H1 (cell line): ENCODE data around the gene RAD51D. TPM values are rescaled to one million over a fixed set of nuclear protein-coding genes. Genes with fewer than 3 reads are reported as not detected.

Experiments used
- CTCF ChIA-PET: fragments of 300-600 bp; sonication (Branson Sonifier 250); formaldehyde crosslinking; loops from one replicate; lab custom pipeline; 2021; ENCODE audit not compliant: partially characterized antibody; lab: Charles Lee
- POLR2A ChIA-PET: fragments of 300-600 bp; sonication (Branson Sonifier 250); formaldehyde crosslinking; loops from one replicate; lab custom pipeline; 2021; ENCODE audit warnings: inconsistent platforms; ENCODE audit not compliant: partially characterized antibody; lab: Charles Lee
- DNase-seq, 2 experiments: peaks; one replicate each; pipeline versions ENCODE4 v3.0.0 to v3.0.0-alpha.2; 2010 to 2022; ENCODE audit warnings: low spot score in 2 of 2, low read depth in 1 of 2, mixed read lengths in 1 of 2
- FAIRE-seq: peaks from 2 replicates; lab custom pipeline; 2011; peaks lifted over from hg19 to GRCh38; lab: Jason Lieb, UNC
- H2AFZ ChIP-seq: 2 replicates; pipeline ENCODE4 v1.8.1; 2012; ENCODE audit warnings: low read length, inconsistent platforms
- H2AK5ac ChIP-seq: 2 replicates; pipeline ENCODE4 v1.6.1; 2013; ENCODE audit warnings: low read depth, low read length
- H2BK120ac ChIP-seq: replicated peaks from 2 replicates; pipeline ENCODE3; 2013; ENCODE audit warnings: low read depth, low read length, inconsistent platforms
- H2BK12ac ChIP-seq: 2 replicates; pipeline ENCODE4 v1.6.1; 2013; ENCODE audit warnings: low read depth, low read length
- H2BK15ac ChIP-seq: 2 replicates; pipeline ENCODE4 v1.6.1; 2013; ENCODE audit warnings: low read length
- H2BK20ac ChIP-seq: 2 replicates; pipeline ENCODE4 v1.6.1; 2013; ENCODE audit warnings: low read length
- H2BK5ac ChIP-seq: 2 replicates; pipeline ENCODE4 v1.6.1; 2013; ENCODE audit warnings: low read depth, low read length
- H3K14ac ChIP-seq: 2 replicates; pipeline ENCODE4 v1.6.1; 2013; ENCODE audit warnings: inconsistent platforms; ENCODE audit not compliant: insufficient read length
- H3K18ac ChIP-seq: 2 replicates; pipeline ENCODE4 v1.6.1; 2013; ENCODE audit warnings: low read length; ENCODE audit errors: extremely low read depth
- H3K23ac ChIP-seq: 2 replicates; pipeline ENCODE4 v1.6.1; 2013; ENCODE audit warnings: inconsistent platforms; ENCODE audit not compliant: insufficient read length
- H3K23me2 ChIP-seq: 2 replicates; pipeline ENCODE4 v1.6.1; 2013; ENCODE audit warnings: low read depth, low read length
- H3K27ac ChIP-seq: 2 replicates; pipeline ENCODE4 v1.6.1; 2011; ENCODE audit warnings: low read depth, low read length, inconsistent platforms
- H3K27me3 ChIP-seq, 4 experiments: replicated peaks in 1 of 4; 1 replicate in 1 of 4; 2 replicates in 3 of 4; pipeline versions ENCODE4 v1.6.1 to v1.8.1; 2011 to 2013; ENCODE audit warnings: low read length in 3 of 4, mild to moderate bottlenecking in 3 of 4, inconsistent platforms in 2 of 4, mixed read lengths in 2 of 4, moderate library complexity in 1 of 4; ENCODE audit not compliant: control insufficient read depth in 3 of 4, insufficient read depth in 3 of 4; ENCODE audit errors: extremely low read depth in 1 of 4
- H3K36me3 ChIP-seq, 4 experiments: 2 replicates each; pipeline versions ENCODE4 v1.6.1 to v1.8.1; 2011 to 2013; ENCODE audit warnings: mild to moderate bottlenecking in 4 of 4, low read length in 3 of 4, moderate library complexity in 2 of 4, control low read depth in 1 of 4, inconsistent platforms in 1 of 4; ENCODE audit not compliant: insufficient read depth in 4 of 4, control insufficient read depth in 2 of 4
- H3K4ac ChIP-seq: replicated peaks from 2 replicates; pipeline ENCODE3; 2013; ENCODE audit warnings: low read length, low read depth, mixed read lengths, inconsistent platforms; ENCODE audit not compliant: insufficient read length
- H3K4me1 ChIP-seq, 4 experiments: replicated peaks in 1 of 4; 1 replicate in 1 of 4; 2 replicates in 3 of 4; pipeline versions ENCODE4 v1.6.1 to v1.8.1; 2011 to 2013; ENCODE audit warnings: low read length in 3 of 4, inconsistent platforms in 2 of 4, mixed read lengths in 1 of 4; ENCODE audit not compliant: insufficient read depth in 4 of 4, control insufficient read depth in 3 of 4
- H3K4me2 ChIP-seq, 2 experiments: 2 replicates each; pipeline versions ENCODE4 v1.6.1 to v1.8.1; 2011 to 2013; ENCODE audit warnings: low read depth in 2 of 2, low read length in 2 of 2, control low read depth in 1 of 2, inconsistent platforms in 1 of 2, mild to moderate bottlenecking in 1 of 2; ENCODE audit not compliant: insufficient read depth in 1 of 2
- H3K4me3 ChIP-seq, 4 experiments: fragments of 200-600, 300-600 bp in 1 of 4; sonication (generic), shearing (Covaris generic), sonication (Bioruptor Twin) in 1 of 4; 2 replicates each; pipeline versions ENCODE4 v1.5.1 to v1.8.1; 2011 to 2016; ENCODE audit warnings: low read length in 4 of 4, low read depth in 3 of 4, control low read depth in 2 of 4, inconsistent platforms in 2 of 4, mild to moderate bottlenecking in 2 of 4, mixed read lengths in 1 of 4, moderate library complexity in 1 of 4; ENCODE audit not compliant: insufficient read depth in 2 of 4; ENCODE audit errors: extremely low read depth in 1 of 4
- H3K56ac ChIP-seq: replicated peaks from 2 replicates; pipeline ENCODE3; 2013; ENCODE audit warnings: low read depth, mild to moderate bottlenecking, mixed read lengths, low read length, inconsistent platforms; ENCODE audit not compliant: insufficient read length
- H3K79me1 ChIP-seq: 2 replicates; pipeline ENCODE4 v1.6.1; 2013; ENCODE audit warnings: low read depth, low read length, control low read depth
- H3K79me2 ChIP-seq, 2 experiments: 2 replicates each; pipeline versions ENCODE4 v1.6.1 to v1.8.1; 2012 to 2013; ENCODE audit warnings: low read length in 2 of 2, mild to moderate bottlenecking in 2 of 2, inconsistent platforms in 1 of 2; ENCODE audit not compliant: insufficient read depth in 2 of 2, control insufficient read depth in 1 of 2
- H3K9ac ChIP-seq, 4 experiments: replicated peaks in 1 of 4; 1 replicate in 1 of 4; 2 replicates in 3 of 4; pipeline versions ENCODE4 v1.6.1 to v1.8.1; 2011 to 2013; ENCODE audit warnings: low read depth in 3 of 4, low read length in 3 of 4, control low read depth in 2 of 4, mild to moderate bottlenecking in 2 of 4, moderate library complexity in 2 of 4, inconsistent platforms in 1 of 4; ENCODE audit errors: extremely low read depth in 1 of 4
- H3K9me3 ChIP-seq, 2 experiments: 2 replicates each; pipeline versions ENCODE4 v1.6.1 to v1.8.1; 2012 to 2013; ENCODE audit warnings: mild to moderate bottlenecking in 2 of 2, moderate library complexity in 2 of 2, control low read depth in 1 of 2, inconsistent platforms in 1 of 2, low read depth in 1 of 2, low read length in 1 of 2, mixed read lengths in 1 of 2; ENCODE audit not compliant: insufficient read depth in 2 of 2
- H4K20me1 ChIP-seq, 2 experiments: replicated peaks in 1 of 2; 2 replicates each; pipeline versions ENCODE3 to v1.8.1; 2011 to 2013; ENCODE audit warnings: inconsistent platforms in 2 of 2, low read length in 2 of 2, mild to moderate bottlenecking in 1 of 2; ENCODE audit not compliant: insufficient read depth in 2 of 2, control insufficient read depth in 1 of 2
- H4K5ac ChIP-seq: 2 replicates; pipeline ENCODE4 v1.6.1; 2013; ENCODE audit warnings: low read length, low read depth, mixed read lengths, inconsistent platforms; ENCODE audit not compliant: insufficient read length
- H4K8ac ChIP-seq: 2 replicates; pipeline ENCODE4 v1.8.0; 2013; ENCODE audit warnings: mild to moderate bottlenecking, moderate library complexity, low read length, inconsistent platforms; ENCODE audit not compliant: insufficient read depth; ENCODE audit errors: extremely low read depth
- H4K91ac ChIP-seq: replicated peaks from 2 replicates; pipeline ENCODE3; 2013; ENCODE audit warnings: low read length, mixed read lengths, inconsistent platforms; ENCODE audit not compliant: insufficient read length
- BACH1 ChIP-seq: IDR thresholded peaks from 2 replicates; pipeline ENCODE4 v1.6.1; 2012; ENCODE audit warnings: low read length, improper control_type of control experiment
- FOSL1 ChIP-seq: IDR thresholded peaks from 2 replicates; pipeline ENCODE4 v1.6.1; 2011; ENCODE audit warnings: mild to moderate bottlenecking, low read depth, low read length, moderate library complexity; ENCODE audit not compliant: insufficient read depth
- RXRA ChIP-seq: IDR thresholded peaks from 2 replicates; pipeline ENCODE4 v1.6.1; 2011; ENCODE audit warnings: low read depth, mild to moderate bottlenecking, low read length, moderate library complexity; ENCODE audit not compliant: insufficient read depth
- WGBS, 2 experiments: shearing (Covaris generic) in 1 of 2; methylation state at CpG; one replicate each; pipeline versions ENCODE4 v1.1.6 to v1.1.7; 2013 to 2015; ENCODE audit warnings: low lambda C conversion rate in 2 of 2, mixed read lengths in 2 of 2, inconsistent platforms in 1 of 2, low coverage in 1 of 2, missing lambda C conversion rate in 1 of 2; ENCODE audit not compliant: insufficient replicate concordance in 2 of 2, insufficient coverage in 1 of 2, insufficient read length in 1 of 2; ENCODE audit errors: extremely low coverage in 1 of 2, missing lambda C conversion rate in 1 of 2; 5-methylcytosine and 5-hydroxymethylcytosine counted together
- polyA plus RNA-seq, 7 experiments: library from polyadenylated mRNA; depleted of rRNA in 3 of 7; stranded (reverse) in 5 of 7; unstranded in 2 of 7; fragments of >200 nt in 5 of 7; fragments of 200-250 nt in 2 of 7; gene quantifications; 1 replicate in 5 of 7; 2 replicates in 1 of 7; 4 replicates in 1 of 7; pipeline versions ENCODE4 v1.2.1 to v1.2.3, GENCODE V29; 2011 to 2013; ENCODE audit warnings: missing spikeins in 2 of 7, mixed read lengths in 2 of 7
- total RNA-seq: library from RNA; stranded (reverse); fragmentation: NEBNext Ultra II Directional; extraction: Animal tissue kit (Norgen Biotek cat#: 25700); gene quantifications from 2 replicates; pipeline ENCODE4 v1.2.1, GENCODE V29; 2021

RAD51D gene
- total and polyA plus RNA-seq, 2 of the 8 experiments (the other 6 are each of a cell fraction or from before 2014, with no cell fraction given), result 10.2 to 12.9 TPM

- H2BK20ac ChIP-seq, result no peak overlapping the region; the same call in 1 of the 2 replicates
- WGBS, 2 experiments, result 87% methylated on average over 8 of the region's 8 CpGs; no CpG with 5 or more reads in 1 of the 2 experiments
- DNase-seq (no peak), FAIRE-seq (no peak)
- no peak overlapping the region for H4K91ac ChIP-seq
- no peaks in the 10 kb centered on the region for H3K27me3 ChIP-seq
- peaks cover 8 to 23% (median 12%) of the 10 kb centered on the region in 4 experiments for H3K4me1 ChIP-seq
- no peak overlapping the region for H4K8ac ChIP-seq
- H3K79me1 ChIP-seq, result no peaks in the 10 kb centered on the region; the same call in 1 of the 2 replicates
- no peak overlapping the region for H3K14ac ChIP-seq
- no peak overlapping the region for H3K56ac ChIP-seq
- 0 out of 2 replicates have a peak overlapping the region, but pooled peaks have one; percentile 31 for H2BK15ac ChIP-seq
- H3K9me3 ChIP-seq, result no peaks in the 10 kb centered on the region
- H3K79me2 ChIP-seq, result peaks cover 0 to 2% of the 10 kb centered on the region in 2 experiments; a peak in 1 of 4 replicates
- no peaks in the 10 kb centered on the region for H4K20me1 ChIP-seq
- no peak overlapping the region for H2BK120ac ChIP-seq
- no peak overlapping the region for H3K27ac ChIP-seq
- no peak overlapping the region for H3K9ac ChIP-seq
- H4K5ac ChIP-seq, result no peak overlapping the region
- POLR2A ChIA-PET, result interaction anchor here (0.9 to 1.6 kb wide), 6 partner anchors 9 to 87 kb away, joined by 3 to 7 read pairs (median 3); partner anchors contain the start of gene RFFL
- no peak overlapping the region for H2BK5ac ChIP-seq
- no peak overlapping the region for H2AK5ac ChIP-seq
- no peak overlapping the region for H3K23ac ChIP-seq
- H3K36me3 ChIP-seq, result no peaks in the 10 kb centered on the region
- H3K23me2 ChIP-seq, result peaks cover 12% of the 10 kb centered on the region; the same call in 1 of the 2 replicates
- no peak overlapping the region for H2AFZ ChIP-seq
- H3K4ac ChIP-seq, result no peak overlapping the region
- H3K18ac ChIP-seq, result no peak overlapping the region
- peak overlapping the region; percentile 3 to 38; a peak in 2 of 4 replicates for H3K4me2 ChIP-seq
- peak overlapping the region; percentile 75; the same call in 1 of the 2 replicates for H2BK12ac ChIP-seq
- CTCF ChIA-PET, result interaction anchor here (0.6 to 1.4 kb wide), 5 partner anchors 15 to 649 kb away, joined by 3 to 4 read pairs (median 3); no protein-coding TSS in a partner anchor
- peak overlapping the region in 1 of 4 experiments; percentile 7; a peak in 1 of 8 replicates for H3K4me3 ChIP-seq
- TF ChIP-seq BACH1 (no peak), FOSL1 (no peak), RXRA (no peak)
- TF ChIP-seq, all 59 proteins: peak for 0
Observed at GRCh38 chr17:35086931-35087573, 32.6 kb downstream of the RAD51D start.
